ENCODE measurements around the gene RRBP1.

The RRBP1 gene

GRCh38 chr20:17682103-17682888 is at the start of gene RRBP1:
TSS of gene RRBP1 (minus strand) at chr20:17682242. CDS start at chr20:17660507, 21,735 bp downstream.
- DNase-seq = peak; percentile 86 to 91

GRCh38 chr20:17731233-17731632 is 49.2 kb upstream of the RRBP1 start:
- no peak for DNase-seq

GRCh38 chr20:17730071-17730470 is 48.0 kb upstream of the RRBP1 start:
- DNase-seq = no peak

- DNase-seq = no peak
These were observed 46.0 kb upstream of the RRBP1 start for GRCh38 chr20:17728074-17728473.

- no peak for DNase-seq
These were observed 45.3 kb upstream of the RRBP1 start for GRCh38 chr20:17727351-17727750.

- no peak for DNase-seq
These were observed 44.9 kb upstream of the RRBP1 start for GRCh38 chr20:17726902-17727301.

GRCh38 chr20:17725094-17725835 is 43.2 kb upstream of the RRBP1 start:
- no peak for DNase-seq

GRCh38 chr20:17723301-17723691 is 41.3 kb upstream of the RRBP1 start:
- no peak for DNase-seq

GRCh38 chr20:17722493-17723300 is 40.7 kb upstream of the RRBP1 start:
- DNase-seq = no peak

- peak in 1 of 2 experiments; percentile 1 for DNase-seq
These were observed 39.9 kb upstream of the RRBP1 start for GRCh38 chr20:17721802-17722486.

GRCh38 chr20:17720755-17721154 is 38.7 kb upstream of the RRBP1 start:
- no peak for DNase-seq

GRCh38 chr20:17716331-17716730 is 34.3 kb upstream of the RRBP1 start:
- DNase-seq = no peak

- DNase-seq = no peak
These were observed 33.0 kb upstream of the RRBP1 start for GRCh38 chr20:17715075-17715474.

GRCh38 chr20:17714597-17714996 is 32.6 kb upstream of the RRBP1 start:
- no peak for DNase-seq

GRCh38 chr20:17712708-17713107 is 30.7 kb upstream of the RRBP1 start:
- no peak for DNase-seq

- DNase-seq = no peak
These were observed 30.2 kb upstream of the RRBP1 start for GRCh38 chr20:17712201-17712600.

GRCh38 chr20:17711267-17711627 is 29.2 kb upstream of the RRBP1 start:
- no peak for DNase-seq

GRCh38 chr20:17710379-17711266 is 28.6 kb upstream of the RRBP1 start:
- DNase-seq = no peak

- no peak for DNase-seq
These were observed 27.6 kb upstream of the RRBP1 start for GRCh38 chr20:17709361-17710293.

- no peak for DNase-seq
These were observed 26.8 kb upstream of the RRBP1 start for GRCh38 chr20:17708675-17709360.

Measured in AML-193 (cell line).